LNCAP (cell line): ENCODE results near the gene TACR3.

ENCODE experiments used
- CTCF ChIP-seq: fragments of 450-650 bp; IDR thresholded peaks from 2 replicates; pipeline ENCODE4 v1.5.1; 2017; ENCODE audit warnings: mild to moderate bottlenecking

The TACR3 gene

GRCh38 chr4:103719830-103720207 lies at the start of gene TACR3:
Gene TACR3 (minus strand): TSS chr4:103719985. CDS start chr4:103719675, 310 bp downstream.
- TF ChIP-seq CTCF: no peak

- TF ChIP-seq CTCF: no peak
Observed at GRCh38 chr4:103757631-103758030, 37.8 kb upstream of the TACR3 start.

GRCh38 chr4:103756741-103757140 lies 37.0 kb upstream of the TACR3 start:
- no peak for TF ChIP-seq CTCF

GRCh38 chr4:103754844-103755243 lies 35.1 kb upstream of the TACR3 start:
- TF ChIP-seq CTCF: no peak

GRCh38 chr4:103753868-103754653 lies 34.3 kb upstream of the TACR3 start:
- no peak for TF ChIP-seq CTCF

GRCh38 chr4:103721251-103721650 lies 1.5 kb upstream of the TACR3 start:
- TF ChIP-seq CTCF: no peak

GRCh38 chr4:103720661-103721060 lies 876 bp upstream of the TACR3 start:
- TF ChIP-seq CTCF: no peak
